Vagina (tissue), 2 donors: ENCODE data around the gene COL23A1.

Experiments used
- CTCF ChIP-seq, 3 experiments: fragments of 450-650 bp in 2 of 3; fragments of 200-600 bp in 1 of 3; sonication (generic) in 1 of 3; IDR thresholded peaks; one replicate each; pipeline ENCODE4 v1.5.1; 2017 to 2019; ENCODE audit warnings: antibody characterized with exemption in 3 of 3, mild to moderate bottlenecking in 2 of 3, moderate library complexity in 2 of 3
- POLR2AphosphoS5 ChIP-seq, 2 donors: sonication (generic); formaldehyde crosslinking; IDR thresholded peaks; one replicate each; pipeline ENCODE4 v1.9.0; 2017; ENCODE audit warnings: antibody characterized with exemption in 2 of 2, mild to moderate bottlenecking in 2 of 2, low read depth in 1 of 2; ENCODE audit not compliant: insufficient read depth in 1 of 2

- TF ChIP-seq CTCF (IDR thresholded peaks at IDR 0.05) (no peak), POLR2AphosphoS5 (IDR thresholded peaks at IDR 0.05; ENCODE audit: insufficient read depth in 1 of 2, low read depth in 1 of 2) (no peak)
Observed at GRCh38 chr5:178241231-178241663, 348.9 kb downstream of the COL23A1 start.
